Type B pancreatic cell (in vitro differentiated cells): ENCODE data around the gene POU2F2. TPM values are rescaled to one million over a fixed set of nuclear protein-coding genes. Genes with fewer than 3 reads are reported as not detected.

Source experiments
- DNase-seq: peaks from one replicate; pipeline ENCODE4 v3.0.0; 2021; ENCODE audit warnings: mixed read lengths; ENCODE audit not compliant: unreplicated experiment; ENCODE audit errors: extremely low spot score
- H3K27ac Mint-ChIP-seq: 2 replicates; pipeline ENCODE4 v1.8.0; 2021; ENCODE audit warnings: mild to moderate bottlenecking, mixed read lengths
- H3K27me3 Mint-ChIP-seq: 2 replicates; pipeline ENCODE4 v1.8.0; 2021; ENCODE audit warnings: mixed read lengths
- H3K36me3 Mint-ChIP-seq: 2 replicates; pipeline ENCODE4 v1.8.0; 2021; ENCODE audit warnings: mixed read lengths
- H3K4me1 Mint-ChIP-seq: one replicate; pipeline ENCODE4 v1.8.0; 2021; ENCODE audit warnings: mixed read lengths; ENCODE audit not compliant: unreplicated experiment
- H3K4me3 Mint-ChIP-seq: 2 replicates; pipeline ENCODE4 v1.8.0; 2021; ENCODE audit warnings: mild to moderate bottlenecking, mixed read lengths
- H3K9me3 Mint-ChIP-seq: 2 replicates; pipeline ENCODE4 v1.8.0; 2021; ENCODE audit warnings: mixed read lengths
- CTCF ChIP-seq: fragments of 200-600 bp; sonication (generic); conservative IDR thresholded peaks from 2 replicates; pipeline ENCODE4 v1.5.0; 2021; ENCODE audit warnings: antibody characterized with exemption, mild to moderate bottlenecking
- total RNA-seq: library from RNA; stranded (reverse); gene quantifications from 2 replicates; pipeline ENCODE4 v1.2.1, GENCODE V29; 2021; ENCODE audit warnings: low replicate concordance

POU2F2 gene
- total RNA-seq, 1 donor from 2014 or later: 1.7 TPM

- DNase-seq: no peak
- no peak for TF ChIP-seq CTCF
- H3K9me3 Mint-ChIP-seq: no peaks in the 10 kb centered on the region
- no peaks in the 10 kb centered on the region for H3K27me3 Mint-ChIP-seq
- no peak overlapping the region for H3K4me3 Mint-ChIP-seq
- peaks cover 3% of the 10 kb centered on the region for H3K4me1 Mint-ChIP-seq
- peaks cover 8% of the 10 kb centered on the region for H3K36me3 Mint-ChIP-seq
- H3K27ac Mint-ChIP-seq: no peak overlapping the region
These were observed 43.6 kb downstream of the POU2F2 start for GRCh38 chr19:42088471-42089190.

GRCh38 chr19:42086770-42087550 is 45.3 kb downstream of the POU2F2 start:
- H3K27ac Mint-ChIP-seq: no peak overlapping the region
- no peak for TF ChIP-seq CTCF
- H3K4me3 Mint-ChIP-seq: no peak overlapping the region
- H3K27me3 Mint-ChIP-seq: no peaks in the 10 kb centered on the region
- DNase-seq: no peak
- peaks cover 9% of the 10 kb centered on the region for H3K36me3 Mint-ChIP-seq
- H3K9me3 Mint-ChIP-seq: no peaks in the 10 kb centered on the region
- H3K4me1 Mint-ChIP-seq: peaks cover 3% of the 10 kb centered on the region

GRCh38 chr19:42086188-42086736 is 46.0 kb downstream of the POU2F2 start:
- H3K27ac Mint-ChIP-seq: no peak overlapping the region
- peaks cover 3% of the 10 kb centered on the region for H3K4me1 Mint-ChIP-seq
- H3K36me3 Mint-ChIP-seq: peaks cover 16% of the 10 kb centered on the region
- no peak for DNase-seq
- no peaks in the 10 kb centered on the region for H3K9me3 Mint-ChIP-seq
- no peak overlapping the region for H3K4me3 Mint-ChIP-seq
- H3K27me3 Mint-ChIP-seq: no peaks in the 10 kb centered on the region
- no peak for TF ChIP-seq CTCF

GRCh38 chr19:42083537-42083936 is 48.7 kb downstream of the POU2F2 start:
- no peak for TF ChIP-seq CTCF
- no peak overlapping the region for H3K4me3 Mint-ChIP-seq
- DNase-seq: no peak
- peaks cover 3% of the 10 kb centered on the region for H3K4me1 Mint-ChIP-seq
- no peak overlapping the region for H3K27ac Mint-ChIP-seq
- H3K27me3 Mint-ChIP-seq: no peaks in the 10 kb centered on the region
- no peaks in the 10 kb centered on the region for H3K9me3 Mint-ChIP-seq
- peaks cover 17% of the 10 kb centered on the region for H3K36me3 Mint-ChIP-seq

- Mint-ChIP-seq H3K36me3 (peaks cover 31% of the 10 kb centered on the region), H3K27ac (peak overlapping the region; percentile 51), H3K9me3 (no peaks in the 10 kb centered on the region), H3K4me3 (peak overlapping the region; percentile 43), H3K27me3 (no peaks in the 10 kb centered on the region), H3K4me1 (peaks cover 13% of the 10 kb centered on the region)
- no peak for DNase-seq
- TF ChIP-seq CTCF: peak; percentile 62
These were observed 50.6 kb downstream of the POU2F2 start for GRCh38 chr19:42081584-42082203.
